ENCODE measurements around the gene SCAANT1. TPM values are rescaled to one million over a fixed set of nuclear protein-coding genes. Genes with fewer than 3 reads are reported as not detected.

The SCAANT1 gene
- total and polyA plus RNA-seq, 4 donors = not detected

GRCh38 chr3:63952248-63952594, 40.0 kb upstream of the SCAANT1 start:
- H3K4me1 ChIP-seq (ENCODE audit: control insufficient read depth in 4 of 4, insufficient read depth in 4 of 4, low read length in 3 of 4) = peaks cover 2 to 21% (median 5%) of the 10 kb centered on the region in 4 donors
- DNase-seq (ENCODE audit: low spot score) = no peak
- no peaks in the 10 kb centered on the region for H3K9me3 ChIP-seq (ENCODE audit: control insufficient read depth in 4 of 4, low read length in 3 of 4)
- no peaks in the 10 kb centered on the region for H3K27me3 ChIP-seq (ENCODE audit: control insufficient read depth in 4 of 4, insufficient read depth in 4 of 4, low read length in 3 of 4)
- no peak overlapping the region for H3K27ac ChIP-seq (ENCODE audit: low read depth in 1 of 2, low read length in 2 of 2)
- H3K36me3 ChIP-seq (ENCODE audit: control insufficient read depth in 4 of 4, insufficient read depth in 3 of 4, low read depth in 1 of 4, low read length in 3 of 4) = peaks cover 2 to 5% (median 3%) of the 10 kb centered on the region in 4 donors
- no peak overlapping the region for H3K9ac ChIP-seq (ENCODE audit: low read depth in 1 of 2, low read length in 2 of 2)
- no peak overlapping the region for H3K4me3 ChIP-seq (ENCODE audit: low read depth in 1 of 3, low read length in 3 of 3)
- TF ChIP-seq YY1 (IDR thresholded peaks at IDR 0.05) (no peak), CTCF (IDR thresholded peaks at IDR 0.05; ENCODE audit: low read depth, low read length, missing input control) (no peak), EGR1 (IDR thresholded peaks at IDR 0.05; ENCODE audit: low read depth in 2 of 2) (no peak), RAD21 (IDR thresholded peaks at IDR 0.05) (no peak), GABPA (IDR thresholded peaks at IDR 0.05 in 1 of 2, conservative IDR thresholded peaks at IDR 0.05 in 1 of 2) (no peak), ZBTB33 (IDR thresholded peaks at IDR 0.05) (no peak), HNF4G (IDR thresholded peaks at IDR 0.05) (no peak), RXRA (IDR thresholded peaks at IDR 0.05) (no peak), REST (IDR thresholded peaks at IDR 0.05) (no peak), HNF4A (conservative IDR thresholded peaks at IDR 0.05) (no peak), FOXA1 (IDR thresholded peaks at IDR 0.05) (no peak), JUND (IDR thresholded peaks at IDR 0.05) (no peak), FOXA2 (IDR thresholded peaks at IDR 0.05) (no peak), NR2F2 (IDR thresholded peaks at IDR 0.05) (no peak), TAF1 (conservative IDR thresholded peaks at IDR 0.05) (no peak), SP1 (IDR thresholded peaks at IDR 0.05) (no peak), MAX (IDR thresholded peaks at IDR 0.05) (no peak)
- WGBS = 81% methylated on average over 2 of the region's 2 CpGs

All from liver (tissue), 9 donors.